T-helper 2 cell treated with Interferon-gamma antibody and Interleukin-4, amounts not matched to agents 100 ng/mL and 5 ng/mL, for 36 hours (primary cell): Measurements from ENCODE around the gene SPATA6. TPM values are rescaled to one million over a fixed set of nuclear protein-coding genes. Genes with fewer than 3 reads are reported as not detected.

Experiments
- intact Hi-C: fragments of 100-400 bp; cut with micrococcal nuclease; formaldehyde crosslinking; loops from one replicate; pipeline ENCODE4 v1.15.1; 2023
- total RNA-seq: library from RNA; stranded (reverse); gene quantifications from 2 replicates; pipeline ENCODE4 v1.2.3, GENCODE V29; 2022

Gene SPATA6
- total RNA-seq, 1 donor from 2014 or later: 0.27 TPM

- intact Hi-C loops: no loop called here
These were observed 213.9 kb downstream of the SPATA6 start for GRCh38 chr1:48258106-48258505.

- intact Hi-C loops: no loop called here
These were observed 217.8 kb downstream of the SPATA6 start for GRCh38 chr1:48254254-48254653.

DNA sequence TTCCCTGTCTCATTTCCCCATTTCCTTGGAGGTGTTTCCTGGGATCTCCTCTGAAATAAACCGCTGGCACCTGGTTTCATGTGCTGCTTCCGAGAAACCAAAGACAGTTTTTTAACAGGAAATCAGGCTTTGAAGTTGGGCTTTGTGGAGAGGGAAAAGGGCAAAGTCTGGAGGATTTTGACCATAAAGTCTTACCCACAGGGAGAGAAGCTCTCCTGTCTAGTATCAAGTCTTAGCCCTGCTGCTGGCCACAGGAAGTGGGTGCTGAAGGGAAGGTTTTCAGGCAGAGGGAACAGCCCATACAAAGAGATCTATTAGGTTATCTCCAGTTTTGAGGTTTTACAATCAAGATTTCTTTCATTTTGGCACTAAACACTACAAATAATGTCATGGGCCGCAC is 220.2 kb downstream of the SPATA6 start:
- intact Hi-C loops: no loop called here

- intact Hi-C loops: no loop called here
These were observed 220.7 kb downstream of the SPATA6 start for GRCh38 chr1:48251323-48251722.

GRCh38 chr1:48250572-48250971 is 221.4 kb downstream of the SPATA6 start:
- intact Hi-C loops: no loop called here

GRCh38 chr1:48249868-48250267 is 222.1 kb downstream of the SPATA6 start:
- intact Hi-C loops: no loop called here

DNA sequence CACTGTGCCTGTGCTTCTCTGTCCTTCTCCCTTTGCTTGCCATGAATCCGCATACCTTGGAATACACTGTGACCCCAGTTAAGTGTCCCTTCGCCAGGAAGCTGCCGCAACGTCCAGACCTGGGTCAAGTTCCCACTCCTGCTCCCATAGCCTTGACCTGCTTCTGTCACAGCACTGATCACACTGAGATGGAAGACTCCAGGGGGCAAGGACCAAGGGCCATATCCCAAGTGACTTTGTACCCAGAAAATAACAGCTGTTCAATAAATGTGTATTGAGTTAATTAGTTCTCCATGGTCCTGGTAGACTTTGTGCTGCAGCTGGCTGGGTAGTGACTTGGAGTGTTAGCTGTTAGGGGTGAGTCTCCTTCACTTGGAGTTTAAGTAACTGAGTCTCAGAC is 223.6 kb downstream of the SPATA6 start:
- intact Hi-C loops: no loop called here

- intact Hi-C loops: no loop called here
These were observed 225.3 kb downstream of the SPATA6 start for GRCh38 chr1:48246727-48247126.

Other genes starting within 250 kb of the SPATA6 start
- gene SLC5A9, start 249.5 kb downstream of the SPATA6 start, total RNA-seq: not detected in 2 replicates